Fibroblast of skin of back (primary cell): ENCODE data around the gene RELT.

Experiments used
- DNase-seq: peaks from one replicate; pipeline ENCODE4 v3.0.0-alpha.2; 2013

Gene RELT

DNA sequence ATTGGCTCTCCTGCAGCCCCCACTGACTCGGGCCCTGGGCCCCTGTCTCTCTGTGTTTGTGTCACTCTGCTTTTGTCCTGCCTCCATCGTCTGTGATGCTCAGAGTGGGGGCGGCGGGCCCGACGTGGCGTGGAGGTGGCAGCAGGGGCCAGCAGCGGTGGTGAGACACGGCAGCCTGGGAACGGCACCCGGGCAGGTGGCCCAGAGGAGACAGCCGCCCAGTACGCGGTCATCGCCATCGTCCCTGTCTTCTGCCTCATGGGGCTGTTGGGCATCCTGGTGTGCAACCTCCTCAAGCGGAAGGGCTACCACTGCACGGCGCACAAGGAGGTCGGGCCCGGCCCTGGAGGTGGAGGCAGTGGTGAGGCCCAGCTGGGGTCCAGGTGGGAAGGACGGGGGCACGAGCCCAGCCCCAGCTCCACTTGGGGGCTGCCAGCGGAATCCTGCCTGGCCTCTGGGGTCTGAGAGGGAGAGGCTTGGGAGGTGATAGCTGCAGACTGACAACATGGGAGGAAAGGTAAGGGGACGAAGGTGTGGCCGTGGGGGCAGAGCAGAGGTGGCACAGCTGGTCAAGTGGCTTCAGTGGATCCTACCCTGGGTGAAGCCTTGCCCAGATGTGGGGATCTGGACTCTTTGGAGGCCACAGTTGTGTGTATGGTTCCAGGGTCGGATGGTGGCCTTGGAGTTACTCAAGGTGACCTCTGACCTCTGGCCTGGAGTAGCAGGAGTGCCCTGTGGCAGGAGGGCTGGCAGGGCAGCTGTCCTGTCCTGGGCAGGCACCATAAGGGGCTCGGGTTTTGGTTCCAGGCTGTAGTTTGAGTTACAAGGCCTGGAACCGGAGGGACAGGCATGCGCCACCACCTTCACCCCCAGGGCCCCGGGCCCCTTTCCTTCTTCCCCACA lies 16.2 kb downstream of the RELT start:
- DNase-seq: no peak

DNA sequence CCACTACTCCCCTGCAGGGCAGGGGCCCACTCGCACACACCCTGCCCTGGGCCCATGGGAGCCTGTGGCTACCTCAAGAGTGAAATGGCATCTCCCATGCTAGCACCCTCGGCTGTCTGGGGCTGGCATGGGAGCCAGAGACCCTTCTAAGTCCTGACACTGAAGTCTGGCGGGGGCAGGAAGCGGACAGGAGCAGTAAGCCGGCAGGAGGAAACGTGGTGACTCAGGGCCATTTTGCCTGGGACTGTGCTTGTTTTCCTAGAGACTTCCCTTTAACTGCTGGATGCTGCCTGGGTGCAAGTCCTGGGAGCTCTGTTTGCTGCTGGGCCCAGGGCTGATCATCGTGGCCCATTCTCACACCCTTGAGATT lies 16.8 kb downstream of the RELT start:
- DNase-seq: no peak

DNA sequence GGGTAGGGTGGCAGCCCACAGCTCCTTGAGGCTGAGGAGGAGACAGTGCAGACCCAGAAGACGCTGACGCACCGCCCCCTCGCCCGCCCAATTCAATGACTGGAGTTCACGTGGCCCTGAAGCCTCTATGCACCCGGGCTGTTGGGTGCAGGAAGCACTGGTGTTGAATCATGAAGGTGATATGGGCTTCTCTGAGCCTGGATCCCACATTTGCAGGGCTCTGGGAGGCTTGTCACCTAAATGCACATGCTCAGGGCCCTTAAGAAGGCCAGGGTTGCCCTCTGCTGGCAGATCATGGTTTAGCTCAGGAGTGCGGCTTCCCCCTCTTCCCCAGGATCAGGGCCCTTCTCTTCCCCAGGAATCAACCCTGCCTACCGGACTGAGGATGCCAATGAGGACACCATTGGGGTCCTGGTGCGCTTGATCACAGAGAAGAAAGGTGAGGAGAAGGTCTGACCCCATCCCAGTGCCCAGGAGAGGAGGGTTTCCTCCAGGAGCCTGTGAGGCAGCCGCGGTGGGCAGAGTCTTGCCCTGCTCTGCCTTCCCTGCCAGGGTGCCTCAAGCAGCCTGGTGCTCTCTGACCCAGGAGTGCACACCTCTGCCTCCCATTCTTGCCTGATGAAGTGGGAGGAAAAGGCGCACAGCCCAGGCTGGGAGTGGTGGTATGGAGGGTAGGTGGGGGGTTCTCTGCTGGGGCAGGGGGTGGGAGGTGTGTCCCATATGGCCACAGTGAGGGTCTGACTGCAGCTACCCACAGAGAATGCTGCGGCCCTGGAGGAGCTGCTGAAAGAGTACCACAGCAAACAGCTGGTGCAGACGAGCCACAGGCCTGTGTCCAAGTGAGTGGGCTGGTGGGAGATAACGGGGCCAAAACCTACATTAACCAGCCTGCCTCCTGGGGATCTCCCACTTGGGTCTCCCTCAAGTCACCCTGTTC lies 17.5 kb downstream of the RELT start:
- DNase-seq: peak; percentile 76

DNA sequence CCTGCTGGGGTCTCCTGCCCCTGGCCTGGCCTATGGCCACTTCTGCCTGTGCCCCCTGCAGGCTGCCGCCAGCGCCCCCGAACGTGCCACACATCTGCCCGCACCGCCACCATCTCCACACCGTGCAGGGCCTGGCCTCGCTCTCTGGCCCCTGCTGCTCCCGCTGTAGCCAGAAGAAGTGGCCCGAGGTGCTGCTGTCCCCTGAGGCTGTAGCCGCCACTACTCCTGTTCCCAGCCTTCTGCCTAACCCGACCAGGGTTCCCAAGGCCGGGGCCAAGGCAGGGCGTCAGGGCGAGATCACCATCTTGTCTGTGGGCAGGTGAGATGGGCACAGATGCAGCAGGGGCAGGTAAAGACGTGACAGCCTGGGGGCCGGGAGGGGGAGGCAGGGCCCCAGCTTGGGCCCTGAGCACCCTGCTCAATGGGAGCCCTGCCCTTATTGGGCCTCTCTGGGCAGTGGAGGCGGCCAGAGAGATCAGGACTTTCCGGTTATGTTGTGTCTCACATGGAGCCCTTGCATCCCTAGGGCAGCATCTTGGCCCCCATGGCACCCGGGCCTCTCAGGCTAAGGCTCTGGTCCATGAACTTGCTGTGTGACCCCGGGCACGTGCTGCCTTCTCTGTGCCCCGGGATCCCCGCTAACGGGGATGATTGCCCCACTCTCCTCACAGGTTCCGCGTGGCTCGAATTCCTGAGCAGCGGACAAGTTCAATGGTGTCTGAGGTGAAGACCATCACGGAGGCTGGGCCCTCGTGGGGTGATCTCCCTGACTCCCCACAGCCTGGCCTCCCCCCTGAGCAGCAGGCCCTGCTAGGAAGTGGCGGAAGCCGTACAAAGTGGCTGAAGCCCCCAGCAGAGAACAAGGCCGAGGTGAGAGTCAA lies 18.5 kb downstream of the RELT start:
- no peak for DNase-seq

DNA sequence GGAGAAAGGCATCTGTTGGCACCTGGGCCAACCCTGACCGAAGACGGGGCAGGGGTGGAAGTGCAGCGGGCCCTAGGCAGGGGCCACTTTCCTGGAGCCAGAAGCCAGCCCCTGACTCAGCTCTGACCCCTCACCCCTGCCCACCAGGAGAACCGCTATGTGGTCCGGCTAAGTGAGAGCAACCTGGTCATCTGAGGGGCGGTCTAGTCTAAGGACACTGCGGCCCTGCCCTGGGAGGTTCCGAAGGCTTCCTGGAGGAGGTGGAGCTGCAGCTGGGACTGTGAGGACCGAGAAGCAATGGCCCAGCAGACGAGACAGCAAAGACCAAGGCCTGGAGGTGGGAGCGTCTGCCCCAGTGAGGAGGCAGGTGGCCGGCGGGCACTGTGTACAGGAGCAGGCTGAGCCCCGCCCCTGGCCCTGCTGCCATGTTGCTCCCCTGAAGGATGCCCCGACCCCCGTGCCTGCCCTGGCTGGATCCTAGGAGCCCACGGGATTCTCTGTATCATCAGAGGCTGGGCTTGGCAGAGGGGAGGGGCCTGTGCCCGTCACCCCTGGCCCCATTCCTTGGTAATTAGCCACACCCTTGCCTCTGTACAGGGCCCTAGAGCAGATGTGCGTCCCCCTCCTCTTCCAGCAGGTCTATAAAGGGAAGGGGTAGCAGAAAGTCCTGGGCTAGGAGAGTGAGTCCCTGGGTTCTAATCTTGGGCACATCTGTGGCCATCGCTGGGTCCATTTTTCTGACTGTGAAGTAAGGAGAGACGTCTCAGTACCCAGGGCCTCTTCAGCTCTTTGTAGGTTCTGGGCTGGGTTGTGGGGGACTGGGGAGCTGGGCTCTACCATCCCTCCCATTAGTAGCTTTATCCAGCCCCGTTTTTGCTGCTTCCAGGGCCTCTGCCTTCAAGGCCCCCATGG lies 19.4 kb downstream of the RELT start:
- no peak for DNase-seq

DNA sequence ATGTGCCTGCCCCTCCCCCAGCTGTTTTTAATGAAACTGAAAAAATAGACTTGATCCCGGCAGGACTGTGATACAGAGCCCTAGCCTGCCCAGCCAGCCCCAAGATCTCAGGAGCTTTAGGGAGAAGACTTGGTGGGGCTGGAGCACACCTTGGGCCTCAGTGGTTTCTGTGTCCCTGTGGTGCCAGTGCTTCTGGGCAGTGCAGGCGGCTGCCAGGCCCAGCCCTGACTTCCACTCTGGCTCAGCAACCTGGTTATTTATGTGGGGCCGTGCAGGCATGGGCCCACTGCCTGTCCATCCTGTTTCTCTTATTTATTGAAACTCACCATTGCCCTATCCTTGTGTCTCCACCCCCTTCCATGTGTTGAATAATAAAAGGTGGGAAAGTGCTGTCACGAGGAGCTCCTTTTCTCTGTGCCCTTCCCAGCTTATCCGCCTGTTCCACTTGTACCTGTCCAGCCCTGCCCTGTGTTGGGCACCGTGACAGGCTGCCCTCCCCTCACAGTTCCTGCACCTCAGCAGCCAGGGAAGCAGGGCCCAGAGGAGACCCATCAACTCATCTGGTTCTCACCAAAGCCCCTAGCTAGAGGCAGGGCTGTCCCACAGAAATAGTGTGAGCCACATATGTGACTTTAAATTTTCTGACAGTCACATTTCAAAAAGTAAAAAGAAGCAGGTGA lies 20.2 kb downstream of the RELT start:
- no peak for DNase-seq

DNA sequence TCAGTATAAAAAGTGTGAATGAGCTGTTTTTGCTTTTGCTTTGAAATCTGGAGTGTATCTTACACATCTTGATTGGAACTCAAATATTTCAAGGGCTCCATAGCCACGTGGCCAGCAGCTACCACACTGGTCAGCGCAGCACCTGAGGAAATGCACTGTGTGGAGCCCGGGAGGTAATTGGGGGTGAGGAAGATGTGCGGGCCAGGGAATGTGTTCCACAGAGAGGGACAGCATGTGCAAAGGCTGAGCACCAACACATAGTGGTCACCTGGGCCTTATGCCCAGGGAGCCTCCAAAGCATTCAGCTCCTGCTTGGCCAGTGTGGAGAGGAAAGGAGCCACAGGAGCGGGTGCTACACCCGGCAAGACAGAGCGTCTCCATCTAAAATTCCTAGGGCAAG lies 20.8 kb downstream of the RELT start:
- no peak for DNase-seq

DNA sequence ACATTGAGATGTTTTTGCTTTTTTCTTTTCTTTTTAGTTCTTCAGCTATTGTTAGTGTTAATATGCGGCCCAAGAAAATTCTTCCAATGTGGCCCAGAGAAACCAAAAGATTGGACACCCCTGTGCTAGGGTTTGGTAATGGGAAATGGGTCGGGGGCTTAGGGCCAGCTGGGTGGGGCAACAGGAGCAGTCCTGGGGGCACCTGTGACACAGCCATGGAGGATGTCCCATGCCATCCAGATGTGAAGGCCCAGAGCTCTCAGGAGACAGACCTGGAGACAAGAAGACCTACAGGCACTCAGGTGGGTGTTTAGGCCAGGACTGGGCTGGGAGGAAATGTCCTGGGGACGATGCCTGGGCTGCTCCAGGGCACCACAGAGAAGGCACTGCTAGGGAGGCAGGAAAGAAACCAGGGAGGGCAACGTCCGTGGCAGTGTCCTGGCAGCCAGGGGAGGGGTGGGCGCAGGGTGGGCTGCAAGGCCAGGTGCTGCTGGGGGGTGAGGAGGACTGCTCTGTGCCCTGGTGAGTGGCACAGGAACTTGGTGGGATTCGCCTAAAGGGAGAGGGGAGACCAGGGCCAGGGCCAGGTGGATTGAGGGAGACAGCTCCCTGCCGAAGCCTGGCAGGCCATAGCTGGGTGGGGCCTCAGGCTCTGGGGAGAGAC lies 21.4 kb downstream of the RELT start:
- DNase-seq: no peak

DNA sequence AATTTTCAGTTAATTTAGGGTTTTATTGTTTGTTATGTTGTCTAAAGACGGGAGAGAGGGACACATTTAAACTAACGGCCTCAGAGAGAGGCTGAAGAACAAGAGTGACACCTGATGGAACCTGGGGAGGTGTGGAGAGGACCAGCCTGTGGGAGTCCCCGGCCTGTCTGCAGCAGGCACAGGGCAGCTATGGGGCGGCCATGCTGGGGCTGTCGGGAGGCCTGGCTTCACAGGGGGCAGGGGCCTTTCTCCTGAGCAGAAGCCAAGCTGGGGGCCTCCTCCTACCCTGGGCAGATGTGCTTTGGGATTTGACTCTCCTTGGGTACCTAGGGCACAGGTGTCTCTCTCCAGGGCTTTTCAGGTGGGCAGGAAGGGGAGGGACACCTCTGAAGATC lies 21.9 kb downstream of the RELT start:
- no peak for DNase-seq

DNA sequence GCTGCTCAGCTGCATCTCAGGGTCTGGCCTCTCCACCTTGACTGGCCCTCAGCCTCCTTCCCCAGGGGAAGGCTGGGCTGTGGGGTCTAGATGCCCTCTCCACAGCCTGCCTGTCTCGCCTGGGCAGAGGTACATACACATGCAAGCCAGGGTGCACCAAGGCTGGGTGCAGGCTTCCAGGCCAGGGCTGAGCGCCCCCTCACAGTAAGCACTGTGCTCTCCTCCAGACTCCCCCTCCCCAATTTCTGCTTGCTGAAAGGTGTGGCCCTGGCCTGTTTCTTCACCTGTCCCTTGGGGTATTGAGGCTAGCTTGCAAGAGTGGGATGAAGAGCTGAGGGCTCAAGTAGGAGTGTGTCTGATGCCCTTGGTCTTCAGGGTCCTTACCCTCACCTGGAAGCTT lies 22.5 kb downstream of the RELT start:
- DNase-seq: no peak

DNA sequence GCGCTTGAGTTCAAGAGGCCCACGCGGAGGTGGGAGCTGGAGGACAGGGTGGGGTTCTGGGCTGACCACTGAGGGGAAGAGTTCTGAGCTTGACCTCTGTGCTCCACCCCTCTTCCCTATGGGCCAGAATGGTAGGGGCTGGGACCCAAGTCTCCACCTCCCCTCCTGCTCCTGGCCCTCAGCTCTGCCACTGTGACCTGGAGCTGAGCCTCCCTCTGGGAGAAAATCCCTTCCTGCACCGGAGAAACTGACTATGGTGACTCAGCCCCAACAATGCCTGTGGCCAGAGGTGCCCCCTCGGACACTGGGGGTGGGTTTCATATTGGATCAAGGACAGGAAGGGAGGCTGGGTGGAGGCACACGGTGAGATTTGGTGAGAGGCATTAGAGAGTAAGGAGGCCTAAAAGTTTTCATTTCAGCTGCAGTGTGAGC lies 23.0 kb downstream of the RELT start:
- DNase-seq: peak; percentile 61

DNA sequence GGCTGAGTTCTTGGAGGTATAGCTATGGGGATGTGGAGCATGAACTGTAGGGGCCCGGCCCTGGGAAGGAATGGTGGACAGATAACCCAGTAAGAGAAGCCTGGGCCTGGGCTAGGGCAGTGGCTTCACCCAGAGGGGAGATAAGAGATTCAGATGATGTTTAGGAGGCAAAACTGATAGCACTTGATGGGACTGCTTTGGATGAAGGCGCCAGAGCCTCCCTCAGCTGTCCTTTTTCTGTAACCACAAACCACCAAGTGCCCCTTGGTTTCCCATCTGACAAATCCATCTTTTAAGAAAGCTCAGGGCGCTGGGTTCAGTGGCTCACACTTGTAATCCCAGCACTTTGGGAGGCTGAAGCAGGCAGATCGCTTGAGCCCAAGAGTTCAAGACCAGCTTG lies 23.4 kb downstream of the RELT start:
- no peak for DNase-seq

DNA sequence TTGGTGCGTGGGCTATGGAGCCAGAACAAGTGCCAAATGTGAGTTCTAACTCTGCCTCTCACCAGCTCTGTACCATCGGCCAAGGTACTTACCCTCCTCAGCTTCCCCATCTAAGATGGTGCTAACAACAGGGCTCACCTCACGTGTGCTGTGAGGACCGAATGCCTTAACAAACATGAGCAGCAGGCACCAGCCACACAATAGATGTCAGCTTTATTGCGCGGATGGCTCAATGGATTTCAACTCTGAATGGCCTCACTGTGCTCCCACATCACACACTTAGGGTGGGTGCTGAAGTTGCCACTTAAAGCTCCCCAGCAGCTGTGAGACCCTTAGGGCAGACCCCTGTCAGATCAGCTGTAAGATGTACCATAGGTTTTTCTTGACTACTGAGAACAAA lies 24.1 kb downstream of the RELT start:
- DNase-seq: no peak

DNA sequence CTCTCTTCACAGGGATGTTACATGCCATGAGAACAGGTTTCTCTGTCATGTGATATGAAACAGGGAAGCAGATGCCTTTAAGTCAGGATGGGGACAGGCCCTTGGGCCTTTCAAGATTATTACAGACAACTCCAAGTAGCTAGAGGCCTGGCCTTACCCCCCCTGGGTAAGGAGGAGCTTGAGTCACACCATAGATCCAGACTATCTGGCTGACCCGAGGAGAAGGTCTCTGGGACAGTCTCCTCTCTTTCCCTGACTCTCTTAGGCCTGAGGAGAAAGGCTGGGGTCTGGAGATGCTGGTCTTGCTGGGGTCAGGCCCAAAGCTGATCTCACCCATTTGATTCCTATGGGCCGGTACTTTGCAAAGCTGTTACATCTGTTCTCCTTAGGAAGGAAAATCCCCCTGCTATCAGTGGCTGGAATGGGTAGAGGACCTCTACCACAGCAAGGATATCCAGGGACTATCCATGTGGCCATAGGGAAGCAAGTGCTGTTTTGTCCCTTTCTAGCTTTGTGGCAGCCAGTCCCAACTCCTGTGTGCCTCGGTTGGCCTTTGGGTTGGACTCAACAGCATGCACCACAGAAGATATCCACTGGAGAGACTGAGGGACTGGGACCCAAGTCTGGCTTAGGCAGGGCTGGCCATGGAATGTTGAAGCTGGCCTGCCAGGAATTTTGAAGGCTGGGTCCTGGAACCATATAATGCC lies 25.2 kb downstream of the RELT start:
- peak; percentile 36 for DNase-seq

DNA sequence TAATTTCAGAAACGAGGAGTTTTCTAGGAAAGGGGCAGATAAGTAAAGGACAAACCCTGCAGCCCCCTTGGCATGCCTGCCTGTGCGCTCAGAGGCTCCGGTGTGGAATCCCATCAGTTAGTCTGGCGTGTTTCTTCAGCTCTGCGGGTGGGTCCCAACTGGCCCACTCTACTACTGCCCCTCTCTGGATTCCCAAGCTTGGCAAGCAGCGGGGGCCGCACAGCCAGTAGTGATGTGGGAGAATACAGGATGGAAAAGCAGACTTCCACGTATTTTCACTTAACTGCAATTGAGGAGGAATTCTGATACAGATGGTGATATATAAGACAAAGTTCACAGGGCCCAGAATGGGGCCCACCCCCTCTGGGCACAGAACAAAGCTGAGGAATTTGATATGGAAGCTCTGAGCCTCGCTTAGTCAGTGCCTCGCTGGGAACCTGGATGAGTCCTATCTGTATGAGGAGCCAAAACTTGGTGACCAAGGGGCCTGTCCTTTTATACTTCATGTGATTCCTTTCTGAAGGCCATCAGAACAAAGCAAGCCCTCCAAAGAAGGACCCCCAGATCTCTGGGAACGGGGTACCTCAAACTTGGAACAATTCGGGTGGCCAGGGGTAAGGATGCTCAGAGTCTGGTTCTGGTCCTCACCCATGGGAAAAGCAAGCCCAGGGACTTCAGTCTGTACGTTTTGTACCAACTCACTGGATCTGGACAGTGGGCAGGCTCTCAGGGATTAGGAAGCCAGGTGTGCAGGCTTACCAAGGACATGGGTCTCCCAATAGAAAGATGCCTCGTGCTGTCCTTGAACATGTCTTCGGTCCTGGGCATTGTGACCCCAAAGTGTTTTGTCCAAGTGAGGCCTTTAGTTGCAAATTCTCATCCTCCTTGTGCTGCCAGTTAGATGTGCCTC lies 26.0 kb downstream of the RELT start:
- peak; percentile 30 for DNase-seq

DNA sequence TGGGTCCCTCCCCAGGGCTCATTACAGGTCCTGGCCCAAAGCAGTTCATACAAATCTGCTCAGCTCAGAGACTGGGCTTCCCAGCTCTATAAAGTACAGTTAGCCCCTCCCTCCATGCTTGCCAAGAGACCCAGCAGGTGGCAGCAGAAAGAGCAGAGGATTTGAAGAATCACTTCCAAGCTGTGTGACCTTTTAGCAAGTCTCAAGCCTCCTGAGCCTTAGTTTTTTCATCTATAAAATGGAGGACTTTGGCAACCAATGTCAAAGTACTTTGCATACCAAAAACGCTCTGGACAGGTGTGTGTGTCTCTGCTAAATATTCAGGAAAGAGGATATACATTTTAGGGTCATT lies 26.6 kb downstream of the RELT start:
- DNase-seq: peak; percentile 28

DNA sequence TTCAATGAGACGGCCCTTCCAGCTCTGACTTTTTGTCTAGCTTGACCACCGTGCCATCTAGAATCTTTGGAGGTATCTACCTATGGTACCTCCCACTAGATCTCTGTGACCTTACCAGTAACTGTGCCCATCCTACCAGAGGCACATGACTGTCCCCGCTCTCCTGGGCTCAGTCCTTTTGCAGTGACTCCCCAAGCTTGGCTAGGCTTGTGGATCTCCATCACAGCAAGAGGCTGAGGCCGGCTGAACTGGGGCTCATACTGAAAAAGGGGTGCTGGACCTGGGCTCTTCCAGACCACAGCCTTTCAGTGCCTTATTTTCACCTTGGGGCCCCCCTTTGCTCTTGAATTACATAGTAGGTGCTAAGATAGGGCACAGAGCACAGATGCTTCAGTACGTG lies 27.3 kb downstream of the RELT start:
- no peak for DNase-seq

DNA sequence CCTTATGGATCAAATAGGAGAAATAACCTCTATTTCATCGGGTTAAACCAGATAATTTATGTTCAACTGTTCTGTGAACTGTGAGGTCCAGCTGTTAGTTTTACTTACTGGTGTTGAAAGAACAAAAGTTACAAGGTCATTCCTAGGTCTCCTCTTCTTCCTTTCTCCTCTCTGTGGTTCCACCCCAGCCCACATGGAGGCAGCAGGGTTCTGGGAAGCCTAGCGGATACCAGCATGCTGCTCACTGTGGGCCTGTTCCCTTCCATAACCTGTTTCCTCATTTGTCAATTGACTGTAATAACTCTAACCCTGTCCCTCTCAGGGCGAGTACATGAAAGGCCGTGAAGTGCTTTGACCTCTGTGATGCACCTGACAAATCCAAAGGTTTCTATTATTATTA lies 27.8 kb downstream of the RELT start:
- peak; percentile 60 for DNase-seq
